HepG2 (cell line): ENCODE measurements around the gene ABCA13. TPM values are rescaled to one million over a fixed set of nuclear protein-coding genes. Genes with fewer than 3 reads are reported as not detected.

Experiments used
- ATAC-seq: fragments of 200-7000 bp; cut with Tn5 transposase; 3 replicates; pipeline ENCODE4 v1.9.1; 2020; ENCODE audit warnings: mild to moderate bottlenecking, moderate library complexity
- BruUV-seq: library from RNA; stranded (reverse); fragments of 400-500 nt; replicated peaks from 2 replicates; lab custom pipeline; 2021; lab: Mats Ljungman, UMichigan
- CTCF ChIA-PET: fragments of 300-600 bp; formaldehyde crosslinking; extraction: SDS; loops from one replicate; lab custom pipeline; 2021; ENCODE audit warnings: low total read pairs, inconsistent platforms, low intra/inter-chr PET ratio; lab: Yijun Ruan, JAX
- POLR2A ChIA-PET: fragments of 350-600 bp; sonication (Branson Sonifier 250); formaldehyde crosslinking; loops from one replicate; lab custom pipeline; 2020; ENCODE audit warnings: antibody characterized with exemption, inconsistent platforms; lab: Yijun Ruan, JAX
- DNase-seq: peaks from one replicate; pipeline ENCODE4 v3.0.0-alpha.2; 2015; ENCODE audit warnings: low spot score
- FAIRE-seq: peaks from 3 replicates; lab custom pipeline; 2011; peaks lifted over from hg19 to GRCh38; lab: Jason Lieb, UNC
- H2AFZ ChIP-seq: one replicate; pipeline ENCODE4 v1.6.1; 2011; ENCODE audit warnings: low read length, inconsistent platforms
- H3K27ac ChIP-seq: fragments of 300-600 bp; 3 replicates; pipeline ENCODE4 v1.8.0; 2011; ENCODE audit warnings: mixed run types, mild to moderate bottlenecking, mixed read lengths, low read length, inconsistent platforms; ENCODE audit not compliant: insufficient read depth; ENCODE audit errors: extremely low read length
- H3K27me3 ChIP-seq, 2 experiments: fragments of 200-600 bp in 1 of 2; 2 replicates in 1 of 2; 3 replicates in 1 of 2; pipeline versions ENCODE4 v1.6.0 to v1.8.0; 2011; ENCODE audit warnings: low read length in 2 of 2, mild to moderate bottlenecking in 2 of 2, moderate library complexity in 2 of 2, inconsistent platforms in 1 of 2; ENCODE audit not compliant: insufficient read depth in 2 of 2, control insufficient read depth in 1 of 2
- H3K36me3 ChIP-seq, 2 experiments: fragments of 200-600 bp in 1 of 2; replicated peaks in 1 of 2; 2 replicates in 1 of 2; 3 replicates in 1 of 2; pipeline versions ENCODE4 v1.5.1 to v1.8.0; 2011; ENCODE audit warnings: low read length in 2 of 2, inconsistent platforms in 1 of 2; ENCODE audit not compliant: insufficient read depth in 2 of 2, control insufficient read depth in 1 of 2
- H3K4me1 ChIP-seq: 2 replicates; pipeline ENCODE4 v1.5.1; 2012; ENCODE audit warnings: low read length, inconsistent platforms; ENCODE audit not compliant: insufficient read depth
- H3K4me2 ChIP-seq: 2 replicates; pipeline ENCODE4 v1.6.0; 2011; ENCODE audit warnings: low read depth, low read length, inconsistent platforms
- H3K4me3 ChIP-seq, 3 experiments: fragments of 200-600 bp in 1 of 3; sonication (generic), shearing (Covaris generic) in 1 of 3; replicated peaks in 1 of 3; 2 replicates each; pipeline ENCODE4 v1.5.1; 2011 to 2016; ENCODE audit warnings: low read length in 3 of 3, inconsistent platforms in 2 of 3, low read depth in 2 of 3, mild to moderate bottlenecking in 2 of 3, control low read depth in 1 of 3, mixed read lengths in 1 of 3; ENCODE audit not compliant: insufficient read depth in 1 of 3
- H3K79me2 ChIP-seq: one replicate; pipeline ENCODE4 v1.6.1; 2011; ENCODE audit warnings: low read length, inconsistent platforms; ENCODE audit not compliant: insufficient read depth
- H3K9ac ChIP-seq: 2 replicates; pipeline ENCODE4 v1.6.0; 2011; ENCODE audit warnings: mild to moderate bottlenecking, low read depth, low read length, inconsistent platforms; ENCODE audit not compliant: insufficient read depth
- H3K9me3 ChIP-seq: 2 replicates; pipeline ENCODE4 v1.5.1; 2012; ENCODE audit warnings: mild to moderate bottlenecking, low read length
- H4K20me1 ChIP-seq: 2 replicates; pipeline ENCODE4 v1.6.0; 2011; ENCODE audit warnings: inconsistent platforms, mild to moderate bottlenecking, low read length, moderate library complexity; ENCODE audit not compliant: insufficient read depth
- HMG20A ChIP-seq: IDR thresholded peaks from 2 replicates; pipeline ENCODE4 v1.6.1; 2016; ENCODE audit warnings: borderline replicate concordance
- IRF9 ChIP-seq: sonication (generic); formaldehyde crosslinking; IDR thresholded peaks from 2 replicates; pipeline ENCODE4 v1.8.0; 2022; ENCODE audit warnings: missing genetic modification reagents, mild to moderate bottlenecking, borderline replicate concordance
- KDM5A ChIP-seq: fragments of 200-600 bp; sonication (generic); IDR thresholded peaks from 2 replicates; pipeline ENCODE4 v1.7.0; 2018; ENCODE audit warnings: antibody characterized with exemption, mild to moderate bottlenecking, low read length, borderline replicate concordance
- MXI1 ChIP-seq: IDR thresholded peaks from 3 replicates; pipeline ENCODE4 v1.6.1; 2012; ENCODE audit warnings: low read depth, low read length, inconsistent platforms, borderline replicate concordance
- RBFOX2 ChIP-seq: fragments of 200-400 bp; formaldehyde crosslinking; IDR thresholded peaks from 2 replicates; pipeline ENCODE4 v1.6.1; 2017; ENCODE audit warnings: low read depth, mild to moderate bottlenecking, low read length
- RFX1 ChIP-seq: fragments of 450-650 bp; IDR thresholded peaks from 2 replicates; pipeline ENCODE4 v1.6.1; 2017
- STAG1 ChIP-seq: sonication (generic); formaldehyde crosslinking; IDR thresholded peaks from 2 replicates; pipeline ENCODE4 v1.4.0; 2020; ENCODE audit warnings: missing genetic modification reagents
- THAP9 ChIP-seq: sonication (generic); formaldehyde crosslinking; IDR thresholded peaks from 2 replicates; pipeline ENCODE4; 2020; ENCODE audit warnings: missing genetic modification reagents, mild to moderate bottlenecking, borderline replicate concordance
- YEATS4 ChIP-seq: sonication (generic); formaldehyde crosslinking; IDR thresholded peaks from 2 replicates; pipeline ENCODE4 v1.4.0; 2020; ENCODE audit warnings: missing genetic modification reagents, borderline replicate concordance
- ZBTB14 ChIP-seq: sonication (generic); formaldehyde crosslinking; IDR thresholded peaks from 2 replicates; pipeline ENCODE4 v1.4.0; 2020; ENCODE audit warnings: missing genetic modification reagents
- ZNF772 ChIP-seq: sonication (generic); formaldehyde crosslinking; IDR thresholded peaks from 2 replicates; pipeline ENCODE4 v1.5.0; 2020; ENCODE audit warnings: mild to moderate bottlenecking, missing genetic modification reagents
- ZNF841 ChIP-seq: sonication (generic); formaldehyde crosslinking; IDR thresholded peaks from 2 replicates; pipeline ENCODE4 v1.8.1; 2023; ENCODE audit warnings: missing genetic modification reagents, borderline replicate concordance
- WGBS: methylation state at CpG from one replicate; pipeline ENCODE4 v1.1.6; 2017; ENCODE audit warnings: low lambda C conversion rate; 5-methylcytosine and 5-hydroxymethylcytosine counted together
- in situ Hi-C: cut with HindIII; loops from 2 replicates; pipeline ENCODE4 v1.10.0; 2017; ENCODE audit warnings: low pct_unique_long_range_greater_than_20kb; ENCODE audit not compliant: extremely low pct_ligation_motif_present
- intact Hi-C: fragments of 100-400 bp; cut with micrococcal nuclease; formaldehyde crosslinking; loops from one replicate; pipeline ENCODE4 v1.10.0; 2022; ENCODE audit not compliant: unreplicated experiment
- polyA plus RNA-seq, 8 experiments: library from polyadenylated mRNA; depleted of rRNA in 3 of 8; stranded (reverse) in 7 of 8; unstranded in 1 of 8; fragments of >200 nt; fragmentation: Illumina TruSeq in 4 of 8; extraction: Trizol in 4 of 8; gene quantifications; 2 replicates each; pipeline versions ENCODE4 v1.2.1 to v1.2.3, GENCODE V29; 2011 to 2016; ENCODE audit warnings: low read depth in 4 of 8, missing spikeins in 1 of 8, mixed read lengths in 1 of 8; ENCODE audit not compliant: insufficient read depth in 1 of 8
- total RNA-seq, 5 experiments: library from RNA; depleted of rRNA; stranded (reverse); fragments of >200 nt; fragmentation: Illumina TruSeq; extraction: Trizol; gene quantifications; 2 replicates each; pipeline ENCODE4 v1.2.3, GENCODE V29; 2016; ENCODE audit warnings: low read depth in 1 of 5
- TF ChIP-seq, protein P1 (sequence below): sonication (generic); formaldehyde crosslinking; IDR thresholded peaks from 2 replicates; pipeline ENCODE4 v1.4.0; 2020; ENCODE audit warnings: missing genetic modification reagents, borderline replicate concordance
- TF ChIP-seq, protein P2 (sequence below): sonication (generic); formaldehyde crosslinking; IDR thresholded peaks from 2 replicates; pipeline ENCODE4 v1.5.0; 2020; ENCODE audit warnings: missing genetic modification reagents

The ABCA13 gene
- total and polyA plus RNA-seq, 2 of the 13 experiments (the other 11 are each of a cell fraction or from before 2014, with no cell fraction given) = 0.03 TPM; not detected in 1

GRCh38 chr7:48337012-48337621, 165.9 kb downstream of the ABCA13 start (continued):
- no peak for TF ChIP-seq THAP9 (CRISPR knock-in tag)
- TF ChIP-seq KDM5A = no peak
- TF ChIP-seq STAG1 (CRISPR knock-in tag) = peak; percentile 42
- TF ChIP-seq, all 625 proteins: peak for 3

- Histone ChIP-seq H3K9ac (no peak overlapping the region), H4K20me1 (no peaks in the 10 kb centered on the region), H3K79me2 (no peaks in the 10 kb centered on the region), H3K4me2 (no peak overlapping the region), H3K27ac (no peak overlapping the region), H3K27me3 (no peaks in the 10 kb centered on the region), H3K36me3 (no peaks in the 10 kb centered on the region), H2AFZ (no peak overlapping the region), H3K4me1 (no peaks in the 10 kb centered on the region), H3K4me3 (no peak overlapping the region), H3K9me3 (no peaks in the 10 kb centered on the region)
- WGBS = 0% methylated on average over 3 of the region's 3 CpGs
- intact Hi-C loops = loop anchor here (1.0 kb wide), 1 partner anchor 538 kb away; no protein-coding TSS in a partner anchor
- ChIA-PET CTCF (no interaction called here), POLR2A (no interaction called here)
- FAIRE-seq = no peak
- in situ Hi-C loops = no loop called here
- DNase-seq = no peak
- no peak for TF ChIP-seq MXI1
- no peak for TF ChIP-seq ZBTB14 (CRISPR knock-in tag)
- TF ChIP-seq HMG20A = no peak
- TF ChIP-seq ZNF772 (CRISPR knock-in tag) = no peak
- TF ChIP-seq, protein P1, sequence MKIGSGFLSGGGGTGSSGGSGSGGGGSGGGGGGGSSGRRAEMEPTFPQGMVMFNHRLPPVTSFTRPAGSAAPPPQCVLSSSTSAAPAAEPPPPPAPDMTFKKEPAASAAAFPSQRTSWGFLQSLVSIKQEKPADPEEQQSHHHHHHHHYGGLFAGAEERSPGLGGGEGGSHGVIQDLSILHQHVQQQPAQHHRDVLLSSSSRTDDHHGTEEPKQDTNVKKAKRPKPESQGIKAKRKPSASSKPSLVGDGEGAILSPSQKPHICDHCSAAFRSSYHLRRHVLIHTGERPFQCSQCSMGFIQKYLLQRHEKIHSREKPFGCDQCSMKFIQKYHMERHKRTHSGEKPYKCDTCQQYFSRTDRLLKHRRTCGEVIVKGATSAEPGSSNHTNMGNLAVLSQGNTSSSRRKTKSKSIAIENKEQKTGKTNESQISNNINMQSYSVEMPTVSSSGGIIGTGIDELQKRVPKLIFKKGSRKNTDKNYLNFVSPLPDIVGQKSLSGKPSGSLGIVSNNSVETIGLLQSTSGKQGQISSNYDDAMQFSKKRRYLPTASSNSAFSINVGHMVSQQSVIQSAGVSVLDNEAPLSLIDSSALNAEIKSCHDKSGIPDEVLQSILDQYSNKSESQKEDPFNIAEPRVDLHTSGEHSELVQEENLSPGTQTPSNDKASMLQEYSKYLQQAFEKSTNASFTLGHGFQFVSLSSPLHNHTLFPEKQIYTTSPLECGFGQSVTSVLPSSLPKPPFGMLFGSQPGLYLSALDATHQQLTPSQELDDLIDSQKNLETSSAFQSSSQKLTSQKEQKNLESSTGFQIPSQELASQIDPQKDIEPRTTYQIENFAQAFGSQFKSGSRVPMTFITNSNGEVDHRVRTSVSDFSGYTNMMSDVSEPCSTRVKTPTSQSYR (CRISPR knock-in tag) = no peak
- no peak for TF ChIP-seq IRF9 (CRISPR knock-in tag)
- no peak for TF ChIP-seq RFX1
- no peak for TF ChIP-seq ZNF841 (CRISPR knock-in tag)
- TF ChIP-seq RBFOX2 = no peak
- TF ChIP-seq, protein P2, sequence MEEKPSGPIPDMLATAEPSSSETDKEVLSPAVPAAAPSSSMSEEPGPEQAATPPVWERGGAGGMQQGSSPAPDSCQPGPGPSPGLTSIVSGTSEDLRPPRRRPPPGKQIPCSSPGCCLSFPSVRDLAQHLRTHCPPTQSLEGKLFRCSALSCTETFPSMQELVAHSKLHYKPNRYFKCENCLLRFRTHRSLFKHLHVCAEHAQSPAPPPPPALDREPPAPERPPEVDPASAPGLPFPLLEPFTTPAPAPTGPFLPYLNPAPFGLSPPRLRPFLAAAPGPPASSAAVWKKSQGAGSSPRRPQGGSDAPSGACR (CRISPR knock-in tag) = no peak
- TF ChIP-seq YEATS4 (CRISPR knock-in tag) = no peak
- no peak for ATAC-seq
- no TSS peak for BruUV-seq
Observed at GRCh38 chr7:48337781-48338180, 166.5 kb downstream of the ABCA13 start.
